HepG2 (cell line): ENCODE data around the gene NDUFB6. TPM values are rescaled to one million over a fixed set of nuclear protein-coding genes. Genes with fewer than 3 reads are reported as not detected.

ENCODE experiments used
- ATAC-seq: fragments of 200-7000 bp; cut with Tn5 transposase; 3 replicates; pipeline ENCODE4 v1.9.1; 2020; ENCODE audit warnings: mild to moderate bottlenecking, moderate library complexity
- BruUV-seq: library from RNA; stranded (reverse); fragments of 400-500 nt; replicated peaks from 2 replicates; lab custom pipeline; 2021; lab: Mats Ljungman, UMichigan
- CTCF ChIA-PET: fragments of 300-600 bp; formaldehyde crosslinking; extraction: SDS; loops from one replicate; lab custom pipeline; 2021; ENCODE audit warnings: low total read pairs, inconsistent platforms, low intra/inter-chr PET ratio; lab: Yijun Ruan, JAX
- POLR2A ChIA-PET: fragments of 350-600 bp; sonication (Branson Sonifier 250); formaldehyde crosslinking; loops from one replicate; lab custom pipeline; 2020; ENCODE audit warnings: antibody characterized with exemption, inconsistent platforms; lab: Yijun Ruan, JAX
- DNase-seq: peaks from one replicate; pipeline ENCODE4 v3.0.0-alpha.2; 2015; ENCODE audit warnings: low spot score
- FAIRE-seq: peaks from 3 replicates; lab custom pipeline; 2011; peaks lifted over from hg19 to GRCh38; lab: Jason Lieb, UNC
- H2AFZ ChIP-seq: one replicate; pipeline ENCODE4 v1.6.1; 2011; ENCODE audit warnings: low read length, inconsistent platforms
- H3K27ac ChIP-seq: fragments of 300-600 bp; 3 replicates; pipeline ENCODE4 v1.8.0; 2011; ENCODE audit warnings: mixed run types, mild to moderate bottlenecking, mixed read lengths, low read length, inconsistent platforms; ENCODE audit not compliant: insufficient read depth; ENCODE audit errors: extremely low read length
- H3K27me3 ChIP-seq, 2 experiments: fragments of 200-600 bp in 1 of 2; 2 replicates in 1 of 2; 3 replicates in 1 of 2; pipeline versions ENCODE4 v1.6.0 to v1.8.0; 2011; ENCODE audit warnings: low read length in 2 of 2, mild to moderate bottlenecking in 2 of 2, moderate library complexity in 2 of 2, inconsistent platforms in 1 of 2; ENCODE audit not compliant: insufficient read depth in 2 of 2, control insufficient read depth in 1 of 2
- H3K36me3 ChIP-seq, 2 experiments: fragments of 200-600 bp in 1 of 2; replicated peaks in 1 of 2; 2 replicates in 1 of 2; 3 replicates in 1 of 2; pipeline versions ENCODE4 v1.5.1 to v1.8.0; 2011; ENCODE audit warnings: low read length in 2 of 2, inconsistent platforms in 1 of 2; ENCODE audit not compliant: insufficient read depth in 2 of 2, control insufficient read depth in 1 of 2
- H3K4me1 ChIP-seq: 2 replicates; pipeline ENCODE4 v1.5.1; 2012; ENCODE audit warnings: low read length, inconsistent platforms; ENCODE audit not compliant: insufficient read depth
- H3K4me2 ChIP-seq: 2 replicates; pipeline ENCODE4 v1.6.0; 2011; ENCODE audit warnings: low read depth, low read length, inconsistent platforms
- H3K4me3 ChIP-seq, 3 experiments: fragments of 200-600 bp in 1 of 3; sonication (generic), shearing (Covaris generic) in 1 of 3; replicated peaks in 1 of 3; 2 replicates each; pipeline ENCODE4 v1.5.1; 2011 to 2016; ENCODE audit warnings: low read length in 3 of 3, inconsistent platforms in 2 of 3, low read depth in 2 of 3, mild to moderate bottlenecking in 2 of 3, control low read depth in 1 of 3, mixed read lengths in 1 of 3; ENCODE audit not compliant: insufficient read depth in 1 of 3
- H3K79me2 ChIP-seq: one replicate; pipeline ENCODE4 v1.6.1; 2011; ENCODE audit warnings: low read length, inconsistent platforms; ENCODE audit not compliant: insufficient read depth
- H3K9ac ChIP-seq: 2 replicates; pipeline ENCODE4 v1.6.0; 2011; ENCODE audit warnings: mild to moderate bottlenecking, low read depth, low read length, inconsistent platforms; ENCODE audit not compliant: insufficient read depth
- H3K9me3 ChIP-seq: 2 replicates; pipeline ENCODE4 v1.5.1; 2012; ENCODE audit warnings: mild to moderate bottlenecking, low read length
- H4K20me1 ChIP-seq: 2 replicates; pipeline ENCODE4 v1.6.0; 2011; ENCODE audit warnings: inconsistent platforms, mild to moderate bottlenecking, low read length, moderate library complexity; ENCODE audit not compliant: insufficient read depth
- BRCA1 ChIP-seq: sonication (generic); formaldehyde crosslinking; IDR thresholded peaks from 2 replicates; pipeline ENCODE4 v1.4.0; 2020; ENCODE audit warnings: missing genetic modification reagents
- DR1 ChIP-seq: sonication (generic); formaldehyde crosslinking; IDR thresholded peaks from 2 replicates; pipeline ENCODE4 v1.8.0; 2021; ENCODE audit warnings: mild to moderate bottlenecking, missing genetic modification reagents, inconsistent platforms
- JDP2 ChIP-seq: sonication (generic); formaldehyde crosslinking; IDR thresholded peaks from 2 replicates; pipeline ENCODE4 v1.8.1; 2022; ENCODE audit warnings: missing genetic modification reagents, borderline replicate concordance
- MAF1 ChIP-seq: sonication (generic); formaldehyde crosslinking; IDR thresholded peaks from 2 replicates; pipeline ENCODE4 v1.5.0; 2020; ENCODE audit warnings: missing genetic modification reagents, borderline replicate concordance
- NFKB2 ChIP-seq: sonication (generic); formaldehyde crosslinking; IDR thresholded peaks from 2 replicates; pipeline ENCODE4 v1.4.0; 2020; ENCODE audit warnings: missing genetic modification reagents, borderline replicate concordance
- RORA ChIP-seq: sonication (generic); formaldehyde crosslinking; IDR thresholded peaks from 2 replicates; pipeline ENCODE4 v1.5.0; 2020; ENCODE audit warnings: mild to moderate bottlenecking, missing genetic modification reagents, moderate library complexity
- THAP7 ChIP-seq: sonication (generic); formaldehyde crosslinking; IDR thresholded peaks from 2 replicates; pipeline ENCODE4 v1.8.1; 2023; ENCODE audit warnings: mild to moderate bottlenecking, missing genetic modification reagents
- ZNF260 ChIP-seq: sonication (generic); formaldehyde crosslinking; IDR thresholded peaks from 2 replicates; pipeline ENCODE4 v1.4.0; 2020; ENCODE audit warnings: missing genetic modification reagents, low read depth, mild to moderate bottlenecking, borderline replicate concordance
- ZNF317 ChIP-seq: sonication (generic); formaldehyde crosslinking; IDR thresholded peaks from 2 replicates; pipeline ENCODE4 v1.5.0; 2020; ENCODE audit warnings: mild to moderate bottlenecking, missing genetic modification reagents
- ZNF557 ChIP-seq: sonication (generic); formaldehyde crosslinking; IDR thresholded peaks from 2 replicates; pipeline ENCODE4 v1.4.0; 2020; ENCODE audit warnings: missing genetic modification reagents
- ZNF775 ChIP-seq: sonication (generic); formaldehyde crosslinking; IDR thresholded peaks from 2 replicates; pipeline ENCODE4 v1.4.0; 2020; ENCODE audit warnings: missing genetic modification reagents, mild to moderate bottlenecking, moderate library complexity, borderline replicate concordance
- ZZZ3 ChIP-seq: sonication (generic); formaldehyde crosslinking; IDR thresholded peaks from 2 replicates; pipeline ENCODE4 v1.4.0; 2020; ENCODE audit warnings: missing genetic modification reagents, mild to moderate bottlenecking, borderline replicate concordance
- WGBS: methylation state at CpG from one replicate; pipeline ENCODE4 v1.1.6; 2017; ENCODE audit warnings: low lambda C conversion rate; 5-methylcytosine and 5-hydroxymethylcytosine counted together
- in situ Hi-C: cut with HindIII; loops from 2 replicates; pipeline ENCODE4 v1.10.0; 2017; ENCODE audit warnings: low pct_unique_long_range_greater_than_20kb; ENCODE audit not compliant: extremely low pct_ligation_motif_present
- intact Hi-C: fragments of 100-400 bp; cut with micrococcal nuclease; formaldehyde crosslinking; loops from one replicate; pipeline ENCODE4 v1.10.0; 2022; ENCODE audit not compliant: unreplicated experiment
- polyA plus RNA-seq, 8 experiments: library from polyadenylated mRNA; depleted of rRNA in 3 of 8; stranded (reverse) in 7 of 8; unstranded in 1 of 8; fragments of >200 nt; fragmentation: Illumina TruSeq in 4 of 8; extraction: Trizol in 4 of 8; gene quantifications; 2 replicates each; pipeline versions ENCODE4 v1.2.1 to v1.2.3, GENCODE V29; 2011 to 2016; ENCODE audit warnings: low read depth in 4 of 8, missing spikeins in 1 of 8, mixed read lengths in 1 of 8; ENCODE audit not compliant: insufficient read depth in 1 of 8
- total RNA-seq, 5 experiments: library from RNA; depleted of rRNA; stranded (reverse); fragments of >200 nt; fragmentation: Illumina TruSeq; extraction: Trizol; gene quantifications; 2 replicates each; pipeline ENCODE4 v1.2.3, GENCODE V29; 2016; ENCODE audit warnings: low read depth in 1 of 5

Gene NDUFB6
- total and polyA plus RNA-seq, 2 of the 13 experiments (the other 11 are each of a cell fraction or from before 2014, with no cell fraction given), result 31.2 to 81.9 TPM

GRCh38 chr9:32606811-32607210, 33.9 kb upstream of the NDUFB6 start:
- intact Hi-C loops, result no loop called here
- in situ Hi-C loops, result no loop called here

More at GRCh38 chr9:32606811-32607210, 33.9 kb upstream of the NDUFB6 start:
- Histone ChIP-seq H3K36me3 (no peaks in the 10 kb centered on the region), H3K27me3 (peaks cover 0 to 13% of the 10 kb centered on the region in 2 experiments; a peak in 2 of 5 replicates), H3K9ac (no peak overlapping the region), H3K4me1 (no peaks in the 10 kb centered on the region), H3K4me2 (no peak overlapping the region), H3K4me3 (no peak overlapping the region), H3K27ac (no peak overlapping the region), H3K79me2 (no peaks in the 10 kb centered on the region), H2AFZ (no peak overlapping the region), H4K20me1 (no peaks in the 10 kb centered on the region), H3K9me3 (no peaks in the 10 kb centered on the region)
- TF ChIP-seq THAP7 (CRISPR knock-in tag) (no peak), BRCA1 (CRISPR knock-in tag) (no peak), JDP2 (CRISPR knock-in tag) (no peak), MAF1 (CRISPR knock-in tag) (no peak), RORA (no peak), ZNF557 (no peak), ZNF775 (CRISPR knock-in tag) (no peak), NFKB2 (CRISPR knock-in tag) (no peak), DR1 (CRISPR knock-in tag) (no peak), ZNF260 (CRISPR knock-in tag) (no peak), ZZZ3 (CRISPR knock-in tag) (no peak), ZNF317 (CRISPR knock-in tag) (no peak)
- POLR2A ChIA-PET, result no interaction called here
- 21% methylated on average over 2 of the region's 2 CpGs for WGBS
- CTCF ChIA-PET, result no interaction called here
- FAIRE-seq, result no peak
- no peak for DNase-seq
- ATAC-seq, result no peak
- BruUV-seq, result no TSS peak
